Measurements from ENCODE around the gene PCBP3. TPM values are rescaled to one million over a fixed set of nuclear protein-coding genes. Genes with fewer than 3 reads are reported as not detected.
"Not testable (repeated sequence)": the region's sequence is repeated elsewhere in the genome, so short reads cannot be mapped to it uniquely, and the experiment has no call there.

The PCBP3 gene
- total and polyA plus RNA-seq, 2 of the 13 experiments (the other 11 are each of a cell fraction or from before 2014, with no cell fraction given) = not detected

- TF ChIP-seq HMGXB3 (CRISPR knock-in tag; IDR thresholded peaks at IDR 0.05; ENCODE audit: borderline replicate concordance) = no peak
- TF ChIP-seq REXO4 (CRISPR knock-in tag; IDR thresholded peaks at IDR 0.05; ENCODE audit: borderline replicate concordance) = no peak
- TF ChIP-seq GRHL1 (CRISPR knock-in tag; conservative IDR thresholded peaks at IDR 0.05) = no peak
Observed at GRCh38 chr21:45959779-45960390, 316.4 kb downstream of the PCBP3 start (continued).

- H3K79me2 ChIP-seq (ENCODE audit: insufficient read depth, low read length); ATAC-seq; CTCF ChIA-PET (ENCODE audit: low intra/inter-chr PET ratio, low total read pairs); H3K9ac ChIP-seq (ENCODE audit: insufficient read depth, low read depth, low read length); H3K27me3 ChIP-seq (ENCODE audit: control insufficient read depth in 1 of 2, insufficient read depth in 2 of 2, low read length in 2 of 2); H4K20me1 ChIP-seq (ENCODE audit: insufficient read depth, low read length); FAIRE-seq; DNase-seq (ENCODE audit: low spot score); H3K36me3 ChIP-seq (replicated peaks in 1 of 2; ENCODE audit: control insufficient read depth in 1 of 2, insufficient read depth in 2 of 2, low read length in 2 of 2); POLR2A ChIA-PET; H3K4me2 ChIP-seq (ENCODE audit: low read depth, low read length); H3K27ac ChIP-seq (ENCODE audit: extremely low read length, insufficient read depth, low read length); intact Hi-C loops (cut with micrococcal nuclease; ENCODE audit: unreplicated experiment); H3K4me3 ChIP-seq (replicated peaks in 1 of 3; ENCODE audit: insufficient read depth in 1 of 3, low read depth in 2 of 3, low read length in 3 of 3); H3K9me3 ChIP-seq (ENCODE audit: low read length); H2AFZ ChIP-seq (ENCODE audit: low read length); in situ Hi-C loops (cut with HindIII; ENCODE audit: extremely low pct_ligation_motif_present, low pct_unique_long_range_greater_than_20kb); BruUV-seq (replicated peaks): not testable (repeated sequence)
- 0% methylated on average over 2 of the region's 2 CpGs for WGBS (ENCODE audit: low lambda C conversion rate)
- peaks cover 10% of the 10 kb centered on the region for H3K4me1 ChIP-seq (ENCODE audit: insufficient read depth, low read length)
Observed at GRCh38 chr21:45961408-45961807, 317.9 kb downstream of the PCBP3 start.

Data from HepG2 (cell line).